Stromal cell of bone marrow (primary cell): Measurements from ENCODE around the gene CIT.
"Not testable (repeated sequence)": the region's sequence is repeated elsewhere in the genome, so short reads cannot be mapped to it uniquely, and the experiment has no call there.

Source experiments
- DNase-seq: peaks from one replicate; pipeline ENCODE4 v3.0.0-alpha.2; 2012; ENCODE audit warnings: low read depth

The CIT gene

GRCh38 chr12:119740830-119741229 is 136.3 kb downstream of the CIT start:
- no peak for DNase-seq

GRCh38 chr12:119735079-119735478 is 142.0 kb downstream of the CIT start:
- no peak for DNase-seq

- no peak for DNase-seq
These were observed 146.7 kb downstream of the CIT start for GRCh38 chr12:119730381-119730780.

- DNase-seq, result no peak
These were observed 147.2 kb downstream of the CIT start for GRCh38 chr12:119729871-119730270.

GRCh38 chr12:119728444-119728745 is 148.7 kb downstream of the CIT start:
- no peak for DNase-seq

GRCh38 chr12:119727600-119728443 is 149.3 kb downstream of the CIT start:
- no peak for DNase-seq

- DNase-seq, result no peak
These were observed 151.6 kb downstream of the CIT start for GRCh38 chr12:119725523-119725922.

GRCh38 chr12:119721306-119721705 is 155.8 kb downstream of the CIT start:
- DNase-seq, result no peak

- DNase-seq, result no peak
These were observed 156.8 kb downstream of the CIT start for GRCh38 chr12:119720349-119720748.

- DNase-seq, result no peak
These were observed 159.0 kb downstream of the CIT start for GRCh38 chr12:119718141-119718540.

- DNase-seq, result no peak
These were observed 161.9 kb downstream of the CIT start for GRCh38 chr12:119715268-119715620.

GRCh38 chr12:119714614-119715267 is 162.4 kb downstream of the CIT start:
- DNase-seq, result no peak

- no peak for DNase-seq
These were observed 163.5 kb downstream of the CIT start for GRCh38 chr12:119713551-119714031.

GRCh38 chr12:119712721-119713120 is 164.4 kb downstream of the CIT start:
- no peak for DNase-seq

- DNase-seq, result no peak
These were observed 165.4 kb downstream of the CIT start for GRCh38 chr12:119711693-119712092.

GRCh38 chr12:119710965-119711551 is 166.1 kb downstream of the CIT start:
- DNase-seq, result no peak

- DNase-seq, result no peak
These were observed 166.7 kb downstream of the CIT start for GRCh38 chr12:119710374-119710964.

GRCh38 chr12:119706427-119706826 is 170.7 kb downstream of the CIT start:
- not testable (repeated sequence) for DNase-seq

GRCh38 chr12:119705182-119705581 is 171.9 kb downstream of the CIT start:
- no peak for DNase-seq

GRCh38 chr12:119704065-119704747 is 172.9 kb downstream of the CIT start:
- DNase-seq, result no peak

GRCh38 chr12:119700078-119700477 is 177.0 kb downstream of the CIT start:
- peak; percentile 64 for DNase-seq

GRCh38 chr12:119699199-119699760 is 177.8 kb downstream of the CIT start:
- DNase-seq, result peak; percentile 70
